HG02870 (cell line): ENCODE results near the gene AURKB.
"Not testable (repeated sequence)": the region's sequence is repeated elsewhere in the genome, so short reads cannot be mapped to it uniquely, and the experiment has no call there.

Experiments used
- ATAC-seq: cut with Tn5 transposase; IDR thresholded peaks from one replicate; pipeline ENCODE4 v1.9.1; 2021; ENCODE audit warnings: mild to moderate bottlenecking, moderate library complexity; ENCODE audit not compliant: unreplicated experiment

AURKB gene

DNA sequence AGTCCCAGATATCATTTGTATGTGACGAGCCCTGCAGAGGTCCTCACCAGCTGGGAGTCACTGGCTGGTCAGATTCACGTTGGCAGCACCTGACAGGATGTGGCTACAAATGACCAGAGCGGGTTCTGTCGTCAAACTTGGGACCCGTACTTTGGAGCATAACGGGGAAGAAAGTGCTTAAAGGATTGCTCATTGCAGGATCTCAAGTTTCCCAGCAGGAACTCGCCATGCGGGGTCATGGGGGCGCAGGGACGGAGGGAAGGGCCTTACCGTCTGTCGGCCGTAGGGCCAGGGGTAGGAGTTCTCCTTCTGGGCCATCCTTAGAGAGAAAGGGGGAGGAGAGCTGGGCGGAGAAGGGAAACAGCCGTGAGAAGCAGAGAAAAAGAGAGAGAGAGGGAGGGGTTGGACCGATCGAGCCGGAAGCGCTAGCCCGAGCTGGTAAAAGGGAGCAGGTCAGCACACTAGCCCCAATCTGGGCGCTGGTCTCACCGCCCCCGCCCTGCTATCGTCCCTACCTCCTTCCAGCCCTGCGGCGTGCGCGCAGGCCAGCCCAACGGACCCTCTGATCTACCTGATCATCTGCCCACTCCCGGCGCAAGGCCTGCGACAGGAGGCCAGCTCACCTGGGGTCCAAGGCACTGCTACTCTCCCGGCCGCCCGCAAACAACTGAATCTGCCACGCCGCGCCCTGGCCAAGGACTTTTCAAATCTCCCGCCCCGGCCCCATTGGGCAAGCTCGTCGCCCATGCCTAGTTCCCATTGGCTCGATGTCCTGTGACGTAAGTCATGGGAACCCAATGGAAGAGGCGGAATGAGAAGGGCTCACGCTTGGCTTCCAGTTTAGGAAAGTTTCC lies at the start of gene AURKB:
Gene AURKB (minus strand): TSS at position 669 of the 854 bp plus-strand sequence. CDS start 351 bp downstream, at position 318.
- peak; percentile 78 for ATAC-seq

DNA sequence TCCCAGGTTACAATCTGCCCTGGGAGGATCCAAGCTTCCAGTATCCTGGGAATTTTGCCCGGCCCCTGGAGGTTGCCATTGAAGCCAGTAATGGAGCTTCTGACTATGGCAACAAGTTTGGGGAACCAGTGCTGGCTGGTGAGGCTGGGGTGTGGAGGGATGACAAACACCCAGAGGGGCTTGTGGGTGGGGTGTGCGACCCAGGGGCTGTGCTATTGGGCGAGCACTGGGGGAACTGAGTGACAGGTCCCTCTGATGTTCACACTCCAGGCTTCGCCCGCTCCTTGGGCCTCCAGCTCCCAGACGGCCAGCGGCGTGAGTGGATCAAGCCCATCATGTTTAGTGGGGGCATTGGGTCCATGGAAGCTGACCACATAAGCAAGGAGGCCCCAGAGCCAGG lies 47.4 kb upstream of the AURKB start:
- no peak for ATAC-seq

DNA sequence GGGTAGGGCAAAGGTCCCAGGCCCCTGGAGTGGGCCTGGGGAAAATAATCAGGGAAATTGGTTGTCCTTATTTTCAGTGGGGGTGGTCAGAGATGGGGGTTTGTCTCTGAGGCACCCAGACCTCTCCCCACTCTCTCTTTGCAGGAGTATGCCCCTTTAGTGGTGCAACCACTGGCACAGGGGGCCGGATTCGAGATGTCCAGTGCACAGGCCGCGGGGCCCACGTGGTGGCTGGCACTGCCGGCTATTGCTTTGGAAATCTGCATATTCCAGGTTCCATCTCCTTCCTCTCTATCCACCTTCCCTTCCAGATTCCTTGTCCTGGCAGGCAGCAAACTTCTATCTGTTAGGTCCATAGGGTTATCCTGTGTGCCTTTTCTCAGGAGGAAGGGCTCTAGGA lies 46.3 kb upstream of the AURKB start:
- no peak for ATAC-seq

DNA sequence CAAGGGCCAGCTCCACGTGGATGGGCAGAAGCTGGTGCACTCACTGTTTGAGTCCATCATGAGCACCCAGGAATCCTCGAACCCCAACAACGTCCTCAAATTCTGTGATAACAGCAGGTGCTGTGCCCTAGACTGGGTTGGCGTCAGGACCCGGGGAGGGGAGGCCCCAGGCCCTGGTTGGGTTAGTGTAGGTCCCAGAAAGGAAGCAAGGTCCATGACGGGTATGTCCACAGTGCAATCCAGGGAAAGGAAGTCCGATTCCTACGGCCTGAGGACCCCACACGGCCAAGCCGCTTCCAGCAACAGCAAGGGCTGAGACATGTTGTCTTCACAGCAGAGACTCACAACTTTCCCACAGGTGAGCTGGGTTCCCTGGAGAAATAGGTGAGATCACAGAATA lies 45.9 kb upstream of the AURKB start:
- ATAC-seq: no peak

DNA sequence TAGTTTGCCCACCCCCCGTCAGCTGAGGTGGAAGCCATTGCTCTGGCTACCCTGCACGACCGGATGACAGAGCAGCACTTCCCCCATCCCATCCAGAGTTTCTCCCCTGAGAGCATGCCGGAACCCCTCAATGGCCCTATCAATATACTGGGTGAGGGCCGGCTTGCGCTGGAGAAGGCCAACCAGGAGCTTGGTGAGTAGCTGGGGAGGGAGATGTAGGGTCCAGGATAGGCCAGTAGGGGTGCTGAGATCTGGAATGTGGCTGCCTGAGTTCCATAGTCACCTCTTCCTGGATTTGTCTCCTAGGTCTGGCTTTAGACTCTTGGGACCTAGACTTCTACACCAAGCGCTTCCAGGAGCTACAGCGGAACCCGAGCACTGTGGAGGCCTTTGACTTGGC lies 45.1 kb upstream of the AURKB start:
- no peak for ATAC-seq

DNA sequence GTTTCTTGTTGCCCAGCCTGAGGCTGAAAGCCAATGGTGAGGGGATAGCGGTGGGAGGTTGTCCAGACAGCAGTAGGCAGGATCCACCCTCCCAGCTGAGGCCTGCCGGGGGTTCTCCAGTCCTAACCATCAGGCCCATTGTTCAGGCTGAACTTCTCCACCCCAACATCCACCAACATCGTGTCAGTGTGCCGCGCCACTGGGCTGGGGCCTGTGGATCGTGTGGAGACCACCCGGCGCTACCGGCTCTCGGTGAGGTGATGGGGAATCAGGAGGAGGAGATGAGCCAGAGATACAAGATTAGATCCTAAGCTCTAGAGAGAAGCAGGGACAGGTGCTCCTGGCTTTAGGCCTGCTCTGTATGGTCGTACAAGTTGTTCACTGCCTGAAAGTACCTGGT lies 44.5 kb upstream of the AURKB start:
- ATAC-seq: no peak

DNA sequence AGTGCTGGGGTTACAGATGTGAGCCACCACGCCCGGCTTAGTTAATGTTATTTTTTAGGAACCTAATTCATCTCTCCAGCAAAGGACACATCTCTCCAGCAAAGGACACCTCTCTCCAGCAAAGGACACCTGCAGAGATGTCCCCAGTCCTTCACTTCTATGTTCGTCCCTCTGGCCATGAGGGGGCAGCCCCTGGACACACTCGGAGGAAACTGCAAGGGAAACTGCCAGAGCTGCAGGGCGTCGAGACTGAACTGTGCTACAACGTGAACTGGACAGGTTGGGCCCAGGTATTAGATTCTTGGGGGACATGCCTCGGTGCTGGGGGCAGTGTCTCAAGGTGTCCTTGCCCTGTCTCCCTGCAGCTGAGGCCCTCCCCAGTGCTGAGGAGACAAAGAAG lies 43.4 kb upstream of the AURKB start:
- no peak for ATAC-seq

DNA sequence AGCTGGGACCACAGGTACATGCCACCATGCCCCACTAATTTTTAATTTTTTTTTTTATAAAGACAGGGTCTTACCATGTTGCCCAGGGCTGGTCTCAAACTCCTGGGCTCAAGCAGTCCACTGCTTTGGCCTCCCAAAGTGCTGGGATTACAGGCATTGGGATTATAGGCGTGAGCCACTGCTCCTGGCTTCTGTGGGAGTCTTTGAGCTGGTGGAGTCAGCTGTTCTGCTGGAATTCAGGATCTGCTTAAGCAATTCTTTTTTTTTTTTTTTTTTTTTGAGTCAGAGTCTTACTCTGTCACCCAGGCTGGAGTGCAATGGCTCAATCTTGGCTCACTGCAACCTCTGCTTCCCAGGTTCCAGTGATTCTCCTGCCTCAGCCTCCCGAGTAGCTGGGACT lies 41.0 kb upstream of the AURKB start:
- ATAC-seq: not testable (repeated sequence)

DNA sequence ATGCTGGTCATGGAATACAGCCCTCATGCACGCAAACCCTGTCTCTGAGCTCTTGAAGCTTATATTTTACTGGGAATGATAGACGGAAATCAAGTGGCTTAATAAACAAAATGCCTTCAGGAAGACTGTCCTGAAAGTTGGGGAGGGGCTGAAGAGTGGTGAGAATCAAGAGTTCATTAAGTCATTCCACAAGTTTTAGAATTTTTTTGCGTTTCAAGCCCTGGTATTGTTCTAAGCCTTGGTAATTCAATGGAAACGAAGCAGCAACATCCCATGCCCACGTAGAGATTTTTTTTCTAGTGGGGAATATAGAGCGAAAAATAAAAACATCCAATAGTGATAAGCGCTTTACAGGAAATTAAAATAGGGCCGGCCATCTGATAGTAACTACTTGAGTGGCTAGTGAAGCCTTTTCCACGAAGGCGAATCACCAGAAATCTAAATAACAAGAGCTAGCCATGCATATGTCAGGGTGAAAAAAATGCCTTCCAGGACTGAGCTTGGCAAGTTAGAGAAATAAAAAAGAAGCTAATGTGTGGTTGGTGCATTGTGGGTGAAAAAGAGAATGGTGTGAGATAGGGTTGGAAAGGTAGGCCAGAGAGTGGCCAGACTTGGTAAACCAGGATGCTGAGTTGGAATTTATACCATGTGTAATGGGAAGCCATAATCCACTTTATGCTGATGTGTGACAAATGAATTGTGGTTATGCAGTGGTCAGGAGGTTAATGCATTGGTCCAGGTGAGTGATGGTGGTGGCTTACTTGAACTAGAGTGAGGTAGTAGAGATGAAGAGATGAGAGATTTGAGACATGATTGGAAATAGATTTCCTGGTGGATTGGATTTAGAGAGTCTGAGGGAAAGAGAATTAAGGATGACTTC lies 39.5 kb upstream of the AURKB start:
- ATAC-seq: no peak

DNA sequence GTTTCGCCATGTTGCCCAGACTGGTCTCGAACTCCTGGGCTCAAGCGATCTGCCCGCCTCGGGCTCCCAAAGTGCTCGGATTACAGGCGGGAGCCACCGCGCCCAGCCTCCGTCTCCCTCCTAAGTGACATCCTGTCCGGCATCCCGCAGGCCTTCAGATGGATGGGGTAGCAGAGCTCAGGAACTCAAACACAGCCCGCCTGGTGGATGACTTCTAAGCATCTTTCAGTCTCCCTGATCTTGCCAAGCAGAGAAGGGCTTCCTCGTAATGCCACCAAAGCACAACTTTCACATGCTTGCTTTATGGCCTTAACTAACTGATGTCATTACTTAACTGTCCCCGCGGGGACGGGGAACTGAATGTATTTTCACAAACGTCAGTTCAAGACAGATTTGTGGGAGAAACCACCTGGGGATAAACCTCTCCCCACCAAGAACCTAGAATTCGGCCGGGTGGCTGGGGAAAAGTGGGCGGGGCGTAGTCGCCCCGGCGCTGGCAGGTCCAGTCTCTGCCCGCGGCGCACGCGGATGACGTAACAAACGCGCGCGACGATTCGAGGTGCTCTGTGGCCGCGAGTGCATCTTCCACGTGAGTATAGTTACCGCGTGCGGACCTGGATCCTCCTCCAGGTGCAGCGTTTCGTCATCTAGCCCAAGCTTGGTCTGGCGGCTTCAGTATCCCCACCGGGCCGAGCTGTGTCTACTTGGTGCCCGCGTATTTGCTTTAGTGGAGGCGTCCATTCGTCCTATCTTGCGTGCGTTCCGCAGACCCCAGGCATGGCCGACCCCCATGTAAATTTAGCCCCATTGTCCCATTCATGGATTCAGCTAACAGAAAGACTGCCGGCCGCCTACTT lies 38.6 kb upstream of the AURKB start, which contains the start of gene PFAS:
Gene PFAS (plus strand): TSS at position 539 of the 857 bp plus-strand sequence. CDS start 4,649 bp downstream, outside the sequence.
- ATAC-seq: peak; percentile 53

DNA sequence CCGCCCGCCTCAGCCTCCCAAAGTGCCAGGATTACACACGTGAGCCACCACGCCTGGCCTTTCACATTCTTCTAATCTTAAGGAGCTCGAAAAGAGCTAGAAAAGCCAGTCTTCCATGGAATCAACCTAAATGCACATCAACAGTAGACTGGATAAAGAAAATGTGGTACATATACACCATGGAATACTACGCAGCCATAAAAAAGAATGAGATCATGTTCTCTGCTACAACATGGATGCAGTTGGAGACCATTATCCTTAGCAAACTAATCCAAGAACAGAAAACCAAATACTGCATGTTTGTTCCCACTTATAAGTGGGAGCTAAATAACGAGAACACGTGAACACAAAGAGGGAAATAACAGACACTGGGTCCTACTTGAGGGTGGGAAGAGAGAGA lies 34.4 kb upstream of the AURKB start:
- ATAC-seq: no peak

DNA sequence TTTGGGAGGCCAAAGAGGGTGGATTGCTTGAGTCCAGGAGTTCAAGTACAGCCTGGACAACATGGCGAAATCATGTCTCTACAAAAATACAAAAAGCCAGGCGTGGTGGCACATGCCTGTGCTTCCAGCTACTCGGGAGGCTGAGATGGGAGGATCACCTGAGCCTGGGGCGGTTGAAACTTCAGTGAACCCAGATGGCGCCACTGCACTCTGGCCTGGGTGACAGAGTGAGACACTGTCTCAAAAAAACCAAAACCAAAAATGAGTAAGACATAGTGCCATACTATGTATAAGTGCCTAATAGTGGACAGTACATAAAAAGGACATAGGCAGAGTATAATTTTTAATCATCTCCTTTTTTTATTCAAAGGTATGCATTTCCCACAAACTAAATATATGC lies 33.5 kb upstream of the AURKB start:
- no peak for ATAC-seq

DNA sequence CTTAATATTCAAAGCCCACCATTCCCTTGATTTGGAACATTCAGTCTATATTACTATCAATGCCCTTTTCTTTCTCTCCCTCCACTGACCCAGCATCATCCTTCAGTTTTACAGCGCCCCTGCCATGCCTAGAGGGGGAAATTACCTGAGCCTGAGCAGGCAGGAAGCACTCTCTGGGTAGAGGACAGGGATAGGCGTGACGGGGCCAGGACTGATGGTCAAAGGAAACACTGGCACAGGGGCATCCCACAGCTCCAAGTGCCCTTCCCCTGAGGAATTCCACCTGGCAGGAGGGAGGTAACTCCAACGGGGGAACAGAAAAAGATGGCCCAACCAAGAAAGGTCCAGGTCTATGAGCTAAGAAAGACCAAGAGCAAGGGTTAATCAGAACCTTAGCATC lies 27.5 kb upstream of the AURKB start:
- no peak for ATAC-seq

DNA sequence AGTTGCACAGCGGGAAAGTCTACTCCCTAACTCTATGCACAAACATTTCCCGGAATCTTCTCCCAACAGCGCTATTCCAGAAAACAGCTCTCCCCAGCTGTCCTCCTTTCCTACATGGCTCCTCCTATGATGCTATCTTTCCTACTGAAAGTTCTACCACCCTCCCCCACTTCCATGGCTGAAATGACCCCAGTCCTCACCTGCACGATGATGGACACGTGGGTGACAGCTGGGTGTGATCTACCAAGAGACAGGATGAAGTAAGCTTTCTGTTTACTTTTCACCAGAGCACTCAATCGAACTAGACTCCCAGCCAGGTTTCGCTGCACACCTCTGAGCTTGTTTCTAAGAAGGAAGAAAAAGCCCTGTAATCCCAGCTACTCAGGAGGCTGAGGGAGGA lies 26.8 kb upstream of the AURKB start:
- no peak for ATAC-seq

DNA sequence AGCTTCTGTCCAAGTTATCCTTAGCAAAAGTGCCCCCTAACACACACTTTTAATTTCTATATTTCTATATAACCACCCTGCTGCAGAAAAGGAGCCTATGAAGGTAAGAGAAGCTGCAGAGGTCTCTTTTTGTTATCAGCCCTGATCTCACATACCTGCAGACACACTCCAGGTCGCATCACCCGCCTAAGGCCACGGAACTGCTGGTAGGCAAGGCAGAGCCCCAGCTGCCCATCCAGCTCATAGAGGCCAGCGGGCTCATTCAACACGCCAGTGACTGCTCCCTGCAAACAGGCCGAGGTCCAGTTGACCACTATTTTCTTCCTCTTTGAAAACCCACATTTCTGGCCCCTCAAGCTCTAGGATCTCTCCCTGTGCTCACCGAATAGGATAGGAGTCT lies 25.3 kb upstream of the AURKB start:
- no peak for ATAC-seq

DNA sequence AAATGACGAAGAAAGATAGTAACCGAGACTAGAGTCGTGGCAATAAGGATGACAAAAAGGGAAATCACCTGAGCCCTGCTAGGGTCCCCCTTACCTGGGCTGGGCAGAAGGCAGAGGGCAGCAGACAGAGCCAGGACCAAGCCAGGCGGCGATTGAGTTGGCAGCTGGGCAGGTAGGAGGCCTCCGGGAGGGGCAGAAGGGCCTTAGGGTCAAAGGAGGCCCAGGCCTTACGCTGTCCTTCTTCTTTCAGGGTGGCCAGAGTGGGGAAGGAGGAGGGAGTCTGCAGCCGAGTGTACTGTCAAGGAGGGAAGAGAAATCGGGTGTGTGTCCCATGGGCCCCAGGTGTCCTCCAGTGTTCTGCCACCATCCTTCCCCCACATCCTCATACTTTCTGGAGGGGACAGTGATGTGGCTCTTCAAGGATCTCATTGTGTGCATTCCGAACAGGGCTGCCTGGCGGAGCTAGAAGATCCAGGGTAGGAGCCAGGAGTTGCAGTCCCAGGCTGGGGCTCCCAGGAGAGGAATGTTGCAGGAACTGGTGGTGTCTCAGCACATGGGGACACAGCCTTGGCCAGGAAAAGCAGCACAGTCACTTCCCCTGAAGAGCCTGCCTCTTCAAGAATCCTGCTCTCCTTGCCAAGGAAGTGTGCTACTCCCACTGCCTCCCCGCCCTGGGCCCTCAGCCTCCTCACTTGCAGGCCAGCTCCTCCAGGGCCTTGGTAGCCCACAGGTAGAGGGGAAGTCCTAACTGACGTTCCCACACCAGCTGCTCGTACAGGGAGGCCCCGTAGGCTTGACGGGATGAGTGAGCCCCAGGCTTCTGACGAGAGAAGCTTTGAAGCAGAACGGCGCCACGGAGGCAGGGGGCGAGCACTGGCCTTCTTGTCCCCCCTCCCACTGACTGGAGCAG lies 24.2 kb upstream of the AURKB start:
- ATAC-seq: no peak

DNA sequence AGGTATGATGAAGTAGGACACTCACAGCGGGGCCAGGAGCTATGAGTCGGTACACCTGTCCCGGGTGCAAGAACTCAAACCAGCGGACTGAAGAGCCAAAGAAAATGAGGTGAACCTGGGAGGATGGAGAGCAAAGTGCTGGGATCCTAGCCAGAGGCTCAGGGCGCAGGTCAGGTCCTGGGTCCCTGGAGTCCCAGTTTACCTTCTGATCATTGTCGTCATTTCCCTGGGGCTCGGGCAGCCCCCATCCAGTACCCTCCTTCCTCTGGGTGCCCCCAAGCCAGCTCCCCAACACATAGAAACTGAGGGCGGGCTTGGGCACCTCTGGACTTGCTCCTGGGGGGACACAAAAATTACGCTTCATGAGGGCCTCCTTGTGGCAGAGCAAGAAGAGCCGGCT lies 21.3 kb upstream of the AURKB start:
- ATAC-seq: no peak

DNA sequence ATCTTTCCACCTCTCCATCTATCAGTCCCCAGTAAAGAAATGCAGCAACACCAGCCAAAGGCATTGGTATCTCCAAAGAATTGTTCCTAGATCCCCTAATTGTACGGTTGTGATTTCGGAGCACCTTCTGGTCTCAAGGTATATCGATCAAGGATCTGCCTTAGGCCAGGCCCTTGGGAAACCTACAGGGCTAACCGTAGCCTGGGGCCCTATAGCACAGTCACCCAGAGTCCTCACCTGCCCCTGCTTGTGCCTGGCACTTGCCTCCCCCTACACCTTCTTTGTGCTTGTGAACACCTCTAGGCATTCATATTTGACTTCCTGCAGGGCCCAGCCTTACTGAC lies 16.8 kb upstream of the AURKB start:
- ATAC-seq: no peak

DNA sequence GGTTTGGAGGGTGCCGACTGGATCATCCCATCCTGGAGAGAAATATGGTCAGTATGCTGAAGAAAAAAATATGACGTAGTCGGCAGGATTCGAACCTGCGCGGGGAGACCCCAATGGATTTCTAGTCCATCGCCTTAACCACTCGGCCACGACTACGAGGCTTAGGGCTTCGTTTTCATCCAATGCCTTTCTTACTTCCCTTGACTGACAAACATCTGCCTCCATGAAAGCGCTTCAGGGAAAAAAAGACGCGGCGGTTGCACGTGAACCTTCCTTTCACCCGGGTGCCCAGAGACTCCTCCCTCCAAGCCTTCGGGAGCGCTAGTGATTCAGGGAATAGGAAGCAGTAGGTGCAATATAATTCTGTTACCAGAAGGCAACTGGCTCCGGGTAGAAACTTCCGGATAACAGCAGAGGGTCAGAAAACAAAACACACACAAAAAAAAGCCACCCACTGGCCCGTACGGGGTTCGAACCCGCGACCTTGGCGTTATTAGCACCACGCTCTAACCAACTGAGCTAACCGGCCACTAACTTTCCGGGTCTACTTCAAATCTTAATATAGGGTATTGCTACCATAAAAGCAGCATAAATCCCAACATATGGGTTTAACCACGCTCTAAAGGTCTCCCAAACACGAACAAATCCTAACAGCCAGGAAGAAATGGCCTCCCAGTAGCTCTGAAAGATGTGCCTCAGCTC lies 16.3 kb upstream of the AURKB start:
- no peak for ATAC-seq
